CD4-positive, alpha-beta T cell treated with Interleukin-1 beta for 1 hour (primary cell): ENCODE data around the gene FAM110C.
A peak's percentile ranks its signal among the peaks of the same experiment; 100 is the strongest.
"Not testable (repeated sequence)": the region's sequence is repeated elsewhere in the genome, so short reads cannot be mapped to it uniquely, and the experiment has no call there.

Source experiments
- DNase-seq, 2 donors: peaks; one replicate each; pipeline ENCODE4 v3.0.0-alpha.2; 2020 to 2022

The FAM110C gene

DNA sequence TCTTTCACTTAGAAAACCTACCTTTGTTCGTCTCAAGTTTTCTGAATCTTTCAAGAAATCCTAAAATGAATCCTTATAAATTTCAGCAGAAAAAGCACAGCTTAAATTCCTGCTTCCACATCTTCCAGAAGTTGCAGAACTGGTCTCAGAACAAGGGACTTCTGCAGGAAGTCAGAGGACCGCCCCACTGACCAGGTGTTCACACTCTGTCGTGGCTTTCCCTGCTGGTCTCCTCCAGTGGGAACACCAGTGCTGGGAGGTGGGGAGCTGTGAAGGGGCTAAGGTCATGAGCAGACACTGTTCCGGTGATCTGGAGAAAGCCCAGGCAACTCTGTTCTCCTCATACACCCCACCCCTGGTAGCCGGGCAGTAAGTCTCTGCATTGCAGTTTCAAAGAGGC lies 3.5 kb downstream of the FAM110C start:
- DNase-seq: no peak

DNA sequence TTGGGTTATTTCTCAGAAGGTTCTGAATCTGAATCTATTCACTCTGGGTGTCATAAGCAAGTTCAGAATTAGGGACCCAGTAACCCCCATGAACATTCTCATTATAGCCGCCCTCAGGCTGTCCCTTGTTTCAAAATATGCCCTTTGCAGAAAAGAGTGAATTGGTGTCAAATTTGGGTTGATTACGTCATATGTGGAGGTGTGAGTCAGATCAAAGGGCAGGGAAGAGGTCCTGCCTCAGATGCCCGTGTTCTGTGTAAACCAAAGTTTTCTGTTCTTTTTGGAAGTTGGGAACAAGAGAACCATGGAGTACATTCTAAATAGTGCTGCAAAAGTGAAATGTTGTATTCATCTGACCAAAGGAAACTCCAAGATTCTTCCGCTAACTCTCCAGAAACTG lies 5.8 kb downstream of the FAM110C start:
- no peak for DNase-seq

DNA sequence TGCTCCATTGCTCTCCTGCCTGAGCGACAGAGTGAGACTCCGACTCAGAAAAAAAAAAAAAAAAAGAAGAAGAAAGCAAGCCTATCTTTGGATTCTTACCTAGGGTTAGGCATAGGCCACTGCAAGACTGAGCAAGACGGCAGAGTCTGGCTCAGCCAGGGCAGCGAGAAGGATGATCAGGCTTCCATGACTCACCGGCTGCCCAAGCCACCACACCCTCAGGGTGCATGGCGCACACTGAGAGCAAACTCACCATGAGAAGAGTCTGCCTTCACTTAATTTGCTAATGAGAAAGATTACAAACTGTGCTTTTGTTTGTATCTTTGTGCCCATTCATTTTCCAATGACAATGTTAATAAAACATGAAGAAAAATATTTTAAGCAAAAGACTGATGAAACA lies 8.2 kb downstream of the FAM110C start:
- no peak for DNase-seq

DNA sequence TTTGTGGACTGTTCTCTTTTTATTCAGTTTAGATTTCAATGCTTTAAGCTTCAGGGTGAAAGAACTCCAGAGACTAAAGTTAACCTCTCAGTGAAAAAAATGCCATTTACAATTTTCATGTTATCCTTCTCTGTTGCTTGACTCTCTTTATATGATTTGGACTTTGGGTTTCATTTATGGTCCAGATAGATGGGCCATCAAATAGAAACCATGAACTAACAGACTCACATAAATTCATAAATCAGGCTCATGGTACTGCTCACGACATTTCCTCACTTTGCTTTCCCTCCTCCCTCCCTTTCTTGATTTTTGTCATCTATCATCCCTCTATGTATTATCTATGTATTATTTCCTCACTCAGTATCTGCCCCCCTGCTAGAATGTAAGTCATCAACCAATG lies 10.0 kb downstream of the FAM110C start:
- DNase-seq: no peak

DNA sequence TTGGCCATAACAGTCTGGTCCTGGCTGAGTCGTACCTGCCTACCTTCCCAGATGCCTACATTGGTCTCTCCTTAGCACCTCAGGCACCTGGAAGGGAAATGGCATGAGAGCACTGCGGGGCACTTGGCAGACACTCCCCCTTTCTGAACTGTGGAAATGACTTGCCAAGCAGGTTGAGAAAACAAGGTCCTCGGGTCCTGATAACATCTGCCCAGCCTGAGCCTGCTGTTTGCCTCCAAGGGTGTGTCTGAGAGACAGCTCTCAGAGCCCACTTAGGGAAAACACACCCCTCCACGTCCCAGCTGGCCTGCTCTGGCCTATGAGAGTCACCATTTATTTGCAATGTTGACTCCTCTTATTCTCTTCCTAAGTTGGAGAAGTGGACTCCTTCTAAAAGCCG lies 10.5 kb downstream of the FAM110C start:
- no peak for DNase-seq

DNA sequence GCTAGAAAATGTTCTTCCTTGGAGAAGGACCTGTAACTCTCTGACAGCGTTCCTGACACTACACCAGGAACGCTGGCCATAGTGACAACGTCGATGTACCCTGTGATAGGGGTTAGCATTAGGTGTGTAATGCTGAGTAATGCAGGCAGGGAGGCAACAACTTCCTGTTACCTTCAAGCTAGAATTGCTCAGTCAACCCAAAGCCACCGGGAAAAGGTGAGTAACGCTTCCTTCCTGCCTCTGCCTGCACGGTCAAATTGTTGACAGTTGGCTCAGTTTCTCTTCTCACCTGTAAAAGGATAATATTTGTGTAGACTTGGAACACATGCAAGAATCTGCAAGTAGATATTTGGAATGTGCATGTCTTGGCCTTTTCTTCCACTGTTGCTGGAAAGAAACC lies 12.7 kb downstream of the FAM110C start:
- DNase-seq: peak in 1 of 2 donors; percentile 38

DNA sequence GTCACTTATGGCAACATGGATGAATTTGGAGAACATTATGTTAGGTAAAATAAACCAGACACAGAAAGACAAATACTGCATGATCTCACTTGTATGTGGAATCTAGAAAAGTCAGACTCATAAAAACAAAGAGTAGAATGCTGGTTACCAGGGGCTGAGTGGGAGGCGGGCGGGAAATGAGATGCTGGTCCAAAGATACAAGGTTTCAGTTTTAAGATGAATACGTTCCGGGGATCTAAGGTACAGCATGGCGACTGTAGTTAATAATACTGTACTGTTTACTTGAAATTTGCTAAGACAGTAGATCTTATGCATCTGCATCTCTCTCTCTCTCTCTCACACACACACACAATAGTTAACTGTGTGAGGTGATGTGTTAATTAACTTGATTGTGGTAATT lies 14.2 kb downstream of the FAM110C start:
- DNase-seq: no peak

DNA sequence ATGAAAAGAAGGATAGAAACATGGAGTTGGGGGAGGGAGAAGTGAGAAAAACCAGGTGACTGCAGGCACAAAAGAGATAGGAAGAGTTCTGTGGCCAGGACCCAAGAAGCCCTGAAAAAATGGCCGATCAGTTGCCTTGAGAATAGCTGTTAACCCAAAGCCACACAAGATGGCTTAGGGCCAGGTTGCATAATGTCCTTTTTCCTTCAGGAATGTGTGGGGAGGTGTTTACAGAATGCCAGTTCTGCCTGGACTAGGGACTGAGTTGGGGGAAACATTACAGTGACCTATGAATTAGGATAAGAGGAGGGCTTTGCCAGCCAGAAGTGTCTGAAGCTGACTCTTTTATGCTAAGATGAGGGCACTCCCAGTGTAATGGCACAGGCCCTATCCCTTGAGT lies 17.1 kb downstream of the FAM110C start:
- no peak for DNase-seq

DNA sequence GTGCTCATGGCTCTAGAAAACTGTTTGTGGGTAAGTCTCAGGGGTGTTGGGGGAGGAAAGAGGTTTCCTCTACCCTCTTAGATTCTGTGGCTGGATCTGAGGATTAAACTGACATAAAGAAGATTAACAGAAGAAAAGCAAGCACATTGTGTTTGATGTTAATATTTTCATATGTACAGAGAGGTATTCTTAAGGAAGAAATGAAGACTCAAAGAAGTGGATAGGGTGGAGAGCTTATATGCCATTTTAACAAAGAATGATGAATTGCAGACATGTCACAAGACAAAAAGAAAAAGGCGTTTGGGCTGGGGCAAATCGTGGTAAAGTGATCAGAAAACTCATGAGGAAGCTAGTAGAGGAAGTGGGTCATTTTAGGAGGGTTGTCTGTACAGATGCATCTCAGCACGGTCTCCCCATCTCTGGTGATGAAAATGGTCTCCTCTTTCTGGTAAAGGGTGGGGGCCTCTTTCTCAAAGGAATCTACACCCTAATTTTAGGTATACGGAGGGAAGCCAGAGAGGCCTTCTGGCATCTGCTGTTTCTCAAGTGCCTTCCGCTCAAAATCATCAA lies 17.8 kb downstream of the FAM110C start:
- no peak for DNase-seq

DNA sequence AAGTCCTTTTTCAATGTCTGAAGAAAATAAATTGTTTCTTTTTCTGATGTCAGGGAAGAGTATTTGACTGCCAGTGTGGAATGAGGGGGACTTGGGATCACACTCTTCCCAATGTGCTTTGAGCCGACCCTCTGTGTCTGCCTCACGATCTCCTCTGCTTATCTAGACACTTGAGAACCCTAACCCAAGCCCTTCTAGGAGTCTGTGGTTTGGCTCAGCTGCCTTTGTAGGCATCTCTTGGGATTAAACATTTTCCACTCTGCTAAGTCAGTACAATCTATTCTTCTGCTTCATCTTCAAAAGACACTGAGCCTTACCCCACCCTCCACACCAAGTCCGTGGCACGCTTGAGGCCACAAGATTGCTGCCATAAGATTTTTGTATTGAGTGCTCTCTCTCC lies 19.4 kb downstream of the FAM110C start:
- DNase-seq: no peak

DNA sequence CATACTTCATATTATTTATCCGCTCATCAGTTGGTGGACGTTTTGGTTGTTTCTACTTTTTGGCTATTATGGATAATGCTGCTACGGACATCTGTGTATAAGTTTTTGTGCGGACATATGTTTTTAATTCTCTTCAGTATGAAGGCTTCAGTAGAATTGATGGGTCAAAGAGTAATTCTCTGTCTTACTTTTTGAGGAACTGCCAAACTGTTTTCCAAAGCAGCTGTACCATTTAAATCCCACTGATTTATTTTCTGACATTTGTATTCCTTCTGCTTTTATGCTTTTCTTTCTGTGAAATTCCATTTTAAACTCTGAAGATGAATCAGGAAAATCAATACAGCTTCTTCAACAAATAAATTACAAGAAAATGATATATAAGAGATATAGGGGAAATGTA lies 20.8 kb downstream of the FAM110C start:
- DNase-seq: no peak

DNA sequence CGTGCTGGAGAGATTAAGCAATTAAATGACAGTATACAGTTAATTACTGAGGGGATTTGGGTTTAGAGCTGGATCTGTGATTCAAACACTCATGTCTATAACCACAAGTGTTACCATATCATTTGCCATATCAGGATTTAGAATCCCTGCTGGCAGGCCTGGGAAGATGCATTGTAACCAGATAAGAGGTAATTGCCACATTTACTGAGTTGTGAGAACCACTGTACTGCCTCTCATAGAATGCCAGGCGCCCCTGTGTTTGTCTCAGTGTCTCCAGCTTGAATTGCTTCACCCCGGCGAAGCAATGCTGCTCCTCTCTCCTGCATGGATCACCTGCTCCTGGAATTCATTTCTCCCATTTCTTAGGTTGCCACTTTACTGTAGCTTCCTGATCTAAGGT lies 21.7 kb downstream of the FAM110C start:
- DNase-seq: not testable (repeated sequence)

DNA sequence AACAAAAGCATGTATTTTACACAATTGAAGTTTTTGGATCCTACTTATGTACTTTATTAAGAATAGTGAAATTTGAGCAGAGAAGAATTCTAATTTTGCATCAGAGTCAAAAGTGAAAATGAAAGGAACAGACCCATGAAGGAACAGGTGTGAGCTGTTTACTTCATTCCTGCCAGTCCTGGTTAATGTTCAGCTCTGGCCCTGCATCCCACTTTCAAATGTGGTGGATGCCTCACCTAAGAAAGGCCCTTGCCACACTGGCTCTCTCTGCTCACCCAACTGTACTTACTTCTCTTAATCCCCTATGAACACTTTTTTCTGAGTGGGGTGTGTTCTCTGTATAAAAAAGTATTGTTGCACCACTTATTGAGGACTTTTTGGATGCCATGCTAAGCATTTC lies 22.2 kb downstream of the FAM110C start:
- peak in 1 of 2 donors; percentile 18 for DNase-seq

DNA sequence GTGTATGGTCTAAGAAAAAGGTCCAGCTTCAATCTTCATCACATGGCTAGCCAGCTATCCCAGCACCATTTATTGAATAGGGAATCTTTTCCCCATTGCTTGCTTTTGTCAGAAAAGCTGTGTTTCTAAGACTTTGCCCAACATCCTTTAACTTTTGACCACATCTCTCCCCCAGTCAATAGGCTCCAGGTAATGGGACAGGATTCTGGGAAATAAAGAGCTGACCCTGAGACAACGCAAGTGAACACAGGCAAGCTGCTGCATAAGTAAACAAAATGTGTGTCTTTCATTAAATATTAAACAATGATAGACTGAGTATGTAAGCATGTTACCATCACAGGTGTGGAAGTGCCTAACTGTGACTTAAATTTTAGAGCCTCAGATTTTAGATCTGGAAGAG lies 23.0 kb downstream of the FAM110C start:
- no peak for DNase-seq

DNA sequence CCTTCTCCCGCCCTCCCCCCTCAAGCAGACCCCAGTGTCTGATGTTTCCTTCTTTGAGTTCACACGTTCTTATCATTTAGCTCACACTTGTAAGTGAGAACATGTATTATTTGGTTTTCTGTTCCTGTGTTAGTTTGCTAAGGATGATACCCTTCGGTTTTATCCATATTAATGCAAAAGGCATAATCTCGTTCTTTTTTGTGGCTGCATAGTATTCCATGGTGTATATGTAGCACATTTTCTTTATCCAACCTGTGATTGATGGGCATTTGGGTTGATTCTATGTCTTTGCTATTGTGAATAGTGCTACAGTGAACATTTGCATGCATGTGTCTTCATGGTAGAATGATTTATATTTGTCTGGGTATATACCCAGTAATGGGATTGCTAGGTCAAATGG lies 24.1 kb downstream of the FAM110C start:
- not testable (repeated sequence) for DNase-seq

DNA sequence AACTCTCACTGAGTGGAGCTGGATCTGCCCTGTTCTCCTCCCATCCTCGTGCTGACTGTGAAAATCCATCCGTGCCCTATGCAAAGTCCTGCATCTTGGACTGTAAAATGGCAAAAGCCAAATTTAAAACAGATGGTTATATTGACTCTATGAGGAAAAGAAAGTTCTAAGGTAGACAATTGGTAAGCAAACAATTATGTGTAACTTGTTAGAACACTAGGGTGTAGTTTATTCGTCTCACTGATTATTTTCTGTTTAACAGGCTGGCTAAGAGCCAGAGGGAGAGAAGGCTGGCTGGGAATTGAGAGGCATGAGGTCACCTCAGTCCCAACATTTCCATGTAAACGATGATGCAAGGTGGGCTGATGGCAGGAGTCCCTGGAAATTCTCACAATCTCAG lies 26.0 kb downstream of the FAM110C start:
- DNase-seq: not testable (repeated sequence)

DNA sequence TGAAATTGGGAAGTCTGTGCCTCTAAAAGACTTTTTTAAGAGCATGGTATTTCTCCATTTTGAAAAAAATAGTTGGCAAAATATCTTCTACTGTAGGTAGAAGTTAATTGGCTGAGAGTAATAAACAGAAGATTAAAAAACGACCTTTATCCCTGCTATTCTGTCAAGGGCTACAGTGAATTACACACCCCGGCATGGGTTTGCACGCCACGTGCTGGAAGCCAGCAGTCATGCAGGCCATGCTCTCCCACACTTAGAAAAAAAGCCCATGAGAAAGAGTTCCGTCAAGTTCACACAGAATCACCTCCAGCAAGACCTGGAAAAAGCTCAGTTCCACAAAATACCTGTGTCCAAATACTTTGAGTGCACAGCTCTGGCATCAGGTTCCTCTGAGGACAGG lies 26.8 kb downstream of the FAM110C start:
- no peak for DNase-seq

DNA sequence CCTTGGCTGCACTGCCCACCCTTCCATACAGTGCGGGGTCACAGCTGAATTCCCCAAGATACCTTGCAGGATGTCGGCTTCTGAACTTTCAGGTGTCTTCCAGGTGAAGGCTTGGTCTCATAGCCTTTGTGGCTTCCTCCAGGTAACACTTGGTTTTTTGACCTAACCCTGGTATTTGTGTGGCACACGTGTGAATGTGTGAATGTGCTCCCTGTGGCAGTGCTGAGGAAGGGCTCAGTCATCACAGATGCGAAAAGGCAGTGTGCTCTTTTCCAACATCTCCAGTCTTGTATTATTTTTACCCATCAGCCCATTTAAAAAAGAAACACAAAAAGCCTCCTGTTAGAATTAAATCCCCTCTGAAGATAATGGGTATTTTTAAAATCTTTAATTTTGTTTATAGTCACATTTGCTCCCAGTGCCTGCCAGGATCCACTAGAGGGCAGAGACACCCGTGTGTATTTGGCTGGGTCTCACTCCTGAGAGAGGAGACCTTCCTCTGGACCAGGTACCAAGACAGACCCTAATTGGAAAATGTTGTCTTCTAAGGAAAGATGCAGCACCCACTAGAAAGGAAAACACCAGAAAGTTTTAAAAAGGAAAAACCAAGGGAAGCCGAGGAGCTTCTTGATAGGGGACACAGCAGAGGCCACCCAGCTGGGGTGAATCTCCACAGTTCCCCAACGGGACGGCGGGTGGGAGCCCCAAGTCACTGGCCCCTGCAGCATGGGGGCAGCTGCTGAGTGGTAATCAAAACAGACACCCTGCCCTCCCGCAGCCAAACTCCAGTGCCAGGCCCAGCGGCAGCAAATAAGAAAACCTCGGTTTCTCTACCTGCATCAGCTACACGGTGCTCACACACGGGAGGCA lies 27.7 kb downstream of the FAM110C start:
- DNase-seq: no peak

DNA sequence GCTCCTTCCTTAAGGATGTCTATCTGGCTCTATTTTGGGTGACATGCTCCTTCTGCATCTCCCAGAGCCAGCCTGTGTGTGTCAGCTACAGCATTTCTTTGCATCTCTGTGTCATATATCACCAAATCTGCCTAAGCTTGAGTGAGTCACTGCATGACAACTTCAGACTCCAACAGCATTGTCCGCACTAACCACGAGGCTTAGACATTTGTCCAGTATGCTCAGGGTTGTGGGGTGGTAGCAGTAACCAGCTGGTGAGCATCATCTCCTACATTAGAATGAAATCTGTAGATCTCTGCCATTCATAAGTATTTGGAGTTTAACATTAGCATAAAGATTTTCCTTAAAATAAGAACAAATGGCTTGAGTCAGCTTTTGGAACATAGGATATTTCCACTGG lies 30.4 kb downstream of the FAM110C start:
- DNase-seq: not testable (repeated sequence)

DNA sequence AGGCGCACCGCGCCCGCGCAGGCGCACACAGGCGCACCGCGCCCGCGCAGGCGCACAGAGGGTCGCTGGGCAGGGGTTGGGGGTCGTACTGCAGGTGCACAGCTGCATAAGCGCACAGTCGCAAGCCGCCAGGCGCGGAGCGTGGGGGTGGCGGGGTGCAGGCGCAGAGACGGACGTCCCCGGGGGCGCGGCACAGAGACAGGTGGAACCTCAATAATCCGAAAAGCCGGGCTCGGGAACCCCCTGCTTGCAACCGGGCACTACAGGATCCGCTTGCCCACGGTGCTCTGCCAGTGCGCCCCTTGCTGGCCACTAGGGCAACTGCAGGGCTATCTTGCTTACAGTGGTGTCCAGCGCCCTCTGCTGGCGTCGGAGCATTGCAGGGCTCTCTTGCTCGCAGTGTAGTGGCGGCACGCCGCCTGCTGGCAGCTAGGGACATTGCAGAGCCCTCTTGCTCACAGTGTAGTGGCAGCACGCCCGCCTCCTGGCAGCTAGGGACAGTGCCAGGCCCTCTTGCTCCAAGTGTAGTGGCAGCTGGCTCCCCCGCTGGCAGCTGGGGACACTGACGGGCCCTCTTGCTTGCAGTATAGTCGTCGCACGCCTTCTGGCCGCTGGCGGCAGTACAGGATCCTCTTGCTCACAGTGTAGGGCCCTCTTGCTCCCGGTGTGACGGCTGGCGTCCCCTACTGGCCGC lies 34.9 kb downstream of the FAM110C start:
- peak; percentile 61 to 66 for DNase-seq

DNA sequence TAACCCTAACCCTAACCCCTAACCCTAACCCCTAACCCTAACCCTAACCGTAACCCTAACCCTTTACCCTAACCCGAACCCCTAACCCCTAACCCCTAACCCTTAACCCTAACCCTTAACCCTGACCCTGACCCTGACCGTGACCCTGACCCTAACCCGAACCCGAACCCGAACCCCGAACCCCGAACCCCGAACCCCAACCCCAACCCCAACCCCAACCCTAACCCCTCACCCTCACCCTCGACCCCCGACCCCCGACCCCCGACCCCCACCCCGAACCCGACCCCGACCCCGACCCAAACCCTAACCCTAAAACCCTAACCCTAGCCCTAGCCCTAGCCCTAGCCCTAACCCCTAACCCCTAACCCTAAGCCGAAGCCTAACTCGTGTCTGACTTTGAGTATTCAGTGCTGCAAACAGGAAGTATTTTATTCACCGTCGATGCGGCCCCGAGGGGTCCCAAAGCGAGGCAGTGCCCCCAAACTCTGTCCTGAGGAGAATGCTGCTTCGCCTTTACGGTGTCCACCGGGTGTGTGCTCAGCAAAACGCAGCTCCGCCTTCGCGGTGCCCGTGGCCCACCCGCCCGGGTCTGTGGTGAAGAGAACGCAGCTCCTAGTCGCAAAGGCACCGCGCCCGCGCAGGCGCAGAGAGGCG lies 36.0 kb downstream of the FAM110C start:
- DNase-seq: no peak
